GM19455 (cell line): ENCODE data around the gene PRDM7.

ENCODE experiments used
- ATAC-seq: cut with Tn5 transposase; IDR thresholded peaks from one replicate; pipeline ENCODE4 v1.9.1; 2021; ENCODE audit not compliant: unreplicated experiment

PRDM7 gene

GRCh38 chr16:90037276-90037675 lies 39.9 kb downstream of the PRDM7 start:
- no peak for ATAC-seq

GRCh38 chr16:90035902-90036301 lies 41.2 kb downstream of the PRDM7 start:
- no peak for ATAC-seq

DNA sequence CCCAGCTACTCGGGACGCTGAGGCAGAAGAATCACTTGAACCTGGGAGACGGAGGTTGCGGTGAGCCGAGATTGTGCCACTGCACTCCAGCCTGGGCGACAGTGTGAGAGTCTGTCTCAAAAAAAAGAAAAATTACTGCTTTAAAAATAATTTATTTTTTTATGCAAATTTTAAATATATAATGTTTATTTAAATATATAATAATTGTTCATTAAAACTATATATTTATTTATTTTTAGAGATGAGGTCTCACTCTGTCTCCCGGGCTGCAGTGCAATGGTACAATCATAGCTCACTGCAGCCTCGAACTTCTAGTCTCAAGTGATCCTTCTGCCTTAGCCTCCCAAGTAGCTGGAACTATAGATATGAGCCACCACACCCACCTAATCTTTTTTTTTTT lies 42.6 kb downstream of the PRDM7 start:
- ATAC-seq: no peak

- no peak for ATAC-seq
Observed at GRCh38 chr16:90033387-90033786, 43.7 kb downstream of the PRDM7 start.

DNA sequence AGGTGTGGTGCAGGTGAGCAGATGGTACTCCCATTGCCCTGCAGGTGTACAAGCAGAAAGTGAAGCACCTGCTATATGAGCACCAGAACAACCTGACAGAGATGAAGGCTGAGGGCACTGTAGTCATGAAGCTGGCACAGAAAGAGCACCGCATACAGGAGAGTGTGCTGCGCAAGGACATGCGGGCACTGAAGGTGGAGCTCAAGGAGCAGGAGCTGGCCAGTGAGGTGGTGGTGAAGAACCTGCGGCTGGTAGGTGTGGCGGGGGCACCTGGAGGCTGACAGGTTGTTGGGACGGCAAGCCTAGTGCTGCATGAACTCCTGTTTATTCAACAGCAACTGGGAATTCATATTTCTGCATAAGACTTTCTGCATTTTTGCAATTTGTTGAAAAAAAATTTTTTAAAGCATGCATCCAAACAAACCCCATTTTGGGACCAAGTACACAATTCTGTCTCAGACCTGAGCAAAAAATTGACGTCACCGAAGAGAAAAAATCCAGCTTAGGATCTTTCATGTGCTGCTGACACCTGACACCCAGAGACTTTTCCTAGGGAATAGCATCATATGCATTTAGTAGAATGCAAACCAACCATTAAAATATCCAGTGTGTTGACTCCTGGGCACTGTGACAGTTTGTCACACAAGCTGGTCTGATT lies 44.3 kb downstream of the PRDM7 start:
- no peak for ATAC-seq

DNA sequence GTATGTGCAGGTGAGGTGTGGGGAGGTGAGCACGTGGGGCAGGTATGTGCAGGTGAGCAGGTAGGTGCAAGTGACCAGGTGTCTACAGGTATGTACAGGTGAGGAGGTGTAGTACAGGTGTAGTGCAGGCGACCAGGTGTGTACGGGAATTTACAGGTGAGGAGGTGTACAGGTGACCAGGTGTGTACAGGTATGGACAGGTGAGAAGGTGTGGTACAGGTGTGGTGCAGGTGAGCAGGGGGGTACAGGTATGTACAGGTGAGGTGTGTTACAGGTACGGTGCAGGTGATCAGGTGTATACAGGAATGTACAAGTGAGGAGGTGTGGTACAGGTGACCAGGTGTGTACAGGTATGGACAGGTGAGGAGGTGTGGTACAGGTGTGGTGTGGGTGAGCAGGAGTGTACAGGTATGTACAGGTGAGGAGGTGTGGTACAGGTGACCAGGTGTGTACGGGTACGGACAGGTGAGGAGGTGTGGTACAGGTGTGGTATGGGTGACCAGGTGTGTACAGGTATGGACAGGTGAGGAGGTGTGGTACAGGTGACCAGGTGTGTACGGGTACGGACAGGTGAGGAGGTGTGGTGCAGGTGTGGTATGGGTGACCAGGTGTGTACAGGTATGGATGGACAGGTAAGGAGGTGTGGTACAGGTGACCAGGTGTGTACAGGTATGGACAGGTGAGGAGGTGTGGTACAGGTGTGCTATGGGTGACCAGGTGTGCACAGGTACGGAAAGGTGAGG lies 45.0 kb downstream of the PRDM7 start:
- ATAC-seq: no peak

DNA sequence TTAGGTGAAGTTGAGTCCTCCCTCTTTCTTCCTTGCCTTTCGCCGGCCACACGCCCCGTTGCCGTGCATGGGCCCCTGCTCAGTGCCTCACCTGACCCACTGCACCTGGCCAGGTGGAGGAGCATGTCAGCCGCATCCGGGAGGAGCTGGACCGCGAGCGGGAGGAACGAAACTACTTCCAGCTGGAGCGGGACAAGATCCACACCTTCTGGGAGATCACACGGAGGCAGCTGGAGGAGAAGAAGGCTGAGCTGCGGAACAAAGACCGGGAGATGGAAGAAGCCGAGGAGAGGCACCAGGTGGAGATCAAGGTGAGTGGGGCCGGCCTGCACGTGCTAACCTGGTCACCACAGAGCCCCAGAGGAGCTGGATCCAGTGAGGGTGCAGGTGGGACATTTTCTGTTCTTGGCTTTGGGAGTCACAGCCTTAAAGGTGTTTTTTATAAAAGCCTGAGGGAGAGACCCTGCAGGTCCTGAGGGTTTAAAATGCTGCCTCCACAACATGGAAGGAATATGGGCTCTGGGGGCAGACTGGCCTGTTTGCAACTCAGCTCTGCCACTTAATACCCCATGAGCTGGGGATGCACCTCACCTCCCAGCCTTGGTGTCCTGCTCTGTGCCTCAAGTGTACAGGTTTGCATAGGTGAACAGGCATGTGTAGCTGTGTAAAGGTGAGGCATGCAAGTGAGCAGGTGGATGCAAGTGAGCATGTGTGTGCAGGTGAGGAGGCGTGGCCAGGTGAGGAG lies 45.8 kb downstream of the PRDM7 start:
- no peak for ATAC-seq

GRCh38 chr16:90028985-90029384 lies 48.1 kb downstream of the PRDM7 start:
- no peak for ATAC-seq

DNA sequence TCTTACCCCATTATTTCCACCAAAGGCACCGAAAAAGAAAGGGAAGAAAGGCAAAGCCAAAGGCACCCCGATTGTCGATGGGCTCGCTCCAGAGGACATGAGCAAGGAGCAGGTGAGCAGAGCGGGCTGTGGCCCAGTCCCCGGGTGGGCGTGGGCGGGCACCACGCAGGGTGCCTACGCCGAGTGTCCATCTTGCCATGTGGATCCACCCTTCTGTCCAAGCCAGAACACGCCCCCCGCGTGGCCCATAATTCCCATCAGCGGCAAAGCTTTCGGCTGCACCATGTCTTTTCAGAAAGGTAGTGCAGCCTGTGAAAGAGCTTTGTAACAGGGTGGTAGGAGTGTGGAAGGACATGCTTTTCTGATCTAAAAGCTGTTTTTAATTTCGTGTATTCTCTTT lies 49.5 kb downstream of the PRDM7 start:
- no peak for ATAC-seq

DNA sequence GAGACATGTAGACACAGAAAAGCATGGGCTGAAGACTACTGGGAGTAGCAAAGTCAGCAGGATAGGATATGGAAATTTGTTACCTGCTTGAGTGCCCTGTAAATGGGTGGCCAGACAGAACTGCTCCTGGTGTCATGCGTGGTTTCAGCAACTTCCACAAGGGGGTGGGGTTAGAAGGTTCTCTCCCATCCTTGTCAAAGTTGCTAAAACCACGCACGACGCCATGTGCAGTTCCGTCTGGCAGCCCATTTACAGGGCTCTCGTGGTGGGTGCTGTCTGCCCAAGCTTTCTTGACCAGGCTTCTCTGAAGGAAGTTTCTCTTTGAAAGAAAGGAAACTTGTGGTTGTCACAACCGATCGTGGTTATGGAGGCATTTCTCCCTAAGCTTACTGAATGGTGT lies 51.0 kb downstream of the PRDM7 start:
- no peak for ATAC-seq

DNA sequence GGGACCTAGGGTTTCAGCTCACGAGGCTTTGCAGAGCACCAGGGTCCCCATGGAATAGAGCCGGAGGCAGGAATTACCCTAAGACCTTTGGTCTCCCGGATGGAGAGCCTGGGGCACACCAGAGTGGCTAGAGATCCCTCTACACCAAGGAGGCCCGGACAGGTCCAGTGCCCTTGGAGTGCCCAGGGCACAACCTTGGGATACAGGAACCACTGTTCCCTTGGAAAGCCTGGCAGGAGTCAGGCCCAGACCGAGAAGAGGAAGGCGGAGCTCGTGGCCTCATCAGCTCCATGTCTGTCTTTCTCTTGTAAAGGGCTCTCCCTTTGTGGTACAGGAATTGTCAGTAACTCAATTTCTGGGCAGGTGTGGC lies 54.1 kb downstream of the PRDM7 start:
- ATAC-seq: no peak

- no peak for ATAC-seq
Observed at GRCh38 chr16:90022209-90023077, 54.7 kb downstream of the PRDM7 start.

GRCh38 chr16:90020838-90021382 lies 56.2 kb downstream of the PRDM7 start:
- ATAC-seq: no peak

DNA sequence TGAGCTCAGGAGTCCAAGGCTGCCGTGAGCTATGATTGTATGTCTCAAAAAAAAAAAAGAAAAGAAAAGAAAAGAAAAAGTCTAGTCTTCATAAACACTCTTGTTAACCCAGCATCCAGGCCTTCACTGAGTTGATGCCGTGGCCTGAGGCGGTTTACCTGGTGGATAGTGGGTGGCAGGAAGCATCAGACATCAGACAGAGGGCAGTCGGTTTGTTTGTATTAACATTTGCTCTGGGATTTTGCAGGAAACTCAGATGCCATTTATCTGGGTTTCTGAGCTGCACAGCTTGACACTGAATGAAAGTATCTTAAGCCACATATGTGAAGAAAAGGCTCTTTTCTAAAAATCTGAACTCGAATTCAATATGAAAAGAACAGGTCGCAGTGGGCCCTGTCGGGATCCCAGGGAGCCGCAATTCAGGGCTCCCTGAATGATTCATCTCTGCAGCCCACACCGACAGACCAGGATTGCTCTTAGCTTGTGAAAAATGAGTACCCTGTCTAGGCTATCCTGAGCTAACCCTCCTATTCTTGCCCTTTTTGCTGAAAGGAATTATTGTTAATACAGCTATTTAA lies 56.8 kb downstream of the PRDM7 start:
- ATAC-seq: no peak

DNA sequence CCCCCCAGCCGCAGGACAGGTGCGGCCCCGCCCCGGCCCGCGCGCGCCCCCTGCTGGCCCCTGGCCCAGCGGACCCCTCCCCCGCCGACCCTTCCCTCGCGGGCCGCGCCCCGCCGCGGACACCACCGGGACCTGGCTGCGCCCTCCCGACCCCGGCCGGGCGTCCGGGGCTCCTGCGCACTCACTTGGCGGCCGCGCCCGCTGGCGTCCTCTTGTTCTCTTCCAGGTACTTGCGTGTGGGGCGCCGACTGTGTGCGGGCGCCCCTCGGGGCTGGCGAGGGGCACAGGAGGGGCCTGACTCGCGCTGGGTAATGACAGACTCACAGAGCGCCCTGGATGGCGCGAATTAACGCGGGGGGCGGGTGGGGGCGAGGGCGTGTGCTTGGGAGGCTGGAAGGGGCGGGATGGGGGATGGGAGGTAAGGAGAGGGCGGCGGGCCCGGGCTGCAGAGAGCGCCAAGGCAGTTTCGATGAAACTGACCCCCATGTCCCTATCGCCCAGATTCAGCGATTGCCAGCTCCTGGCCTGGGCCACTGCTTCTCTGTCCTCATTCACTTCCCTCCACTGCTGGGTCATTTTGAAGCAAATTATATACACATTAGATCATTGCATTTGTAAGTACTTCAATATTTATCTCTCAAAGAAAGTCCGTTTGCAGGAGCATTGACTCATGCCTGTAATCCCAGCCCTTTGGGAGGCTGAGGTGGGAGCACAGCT lies 57.4 kb downstream of the PRDM7 start:
- no peak for ATAC-seq

GRCh38 chr16:90018652-90019542 lies 58.2 kb downstream of the PRDM7 start, which contains the start of gene DBNDD1:
Gene DBNDD1 (minus strand): TSS chr16:90019456. CDS start chr16:90019341, 115 bp downstream.
- no peak for ATAC-seq

- no peak for ATAC-seq
Observed at GRCh38 chr16:90018297-90018651, 58.9 kb downstream of the PRDM7 start.

DNA sequence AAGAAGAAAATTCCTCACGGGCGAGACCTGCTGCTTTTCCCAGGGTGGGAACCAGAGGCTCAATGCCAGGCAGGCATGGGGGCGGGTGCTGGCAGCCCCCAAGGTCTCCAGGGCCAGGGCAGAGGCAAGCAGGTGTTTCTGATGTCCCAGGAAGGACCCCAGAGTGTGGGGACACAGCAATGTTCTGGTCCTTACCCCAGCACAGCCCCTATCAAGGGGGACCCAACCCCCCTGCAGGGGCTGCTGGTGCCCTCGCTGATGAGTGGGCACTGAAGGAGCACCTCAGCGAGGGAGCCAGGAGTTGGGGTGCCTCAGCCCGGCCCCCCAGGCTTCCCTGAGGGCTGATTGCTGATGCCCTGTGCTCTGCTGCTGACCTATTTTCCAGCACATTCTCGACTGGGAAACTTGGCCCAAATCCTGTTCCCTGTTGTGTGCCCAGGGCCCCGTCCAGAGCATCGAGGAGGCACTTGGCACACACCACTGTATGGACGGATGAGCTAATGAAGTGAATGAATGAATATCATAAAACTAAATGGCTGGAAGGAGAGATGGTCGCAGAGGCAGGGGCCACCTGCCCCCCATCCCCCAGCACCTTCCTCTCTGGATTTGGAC lies 60.7 kb downstream of the PRDM7 start:
- no peak for ATAC-seq
